ENCODE measurements around the gene CBR3.

Gene CBR3

DNA sequence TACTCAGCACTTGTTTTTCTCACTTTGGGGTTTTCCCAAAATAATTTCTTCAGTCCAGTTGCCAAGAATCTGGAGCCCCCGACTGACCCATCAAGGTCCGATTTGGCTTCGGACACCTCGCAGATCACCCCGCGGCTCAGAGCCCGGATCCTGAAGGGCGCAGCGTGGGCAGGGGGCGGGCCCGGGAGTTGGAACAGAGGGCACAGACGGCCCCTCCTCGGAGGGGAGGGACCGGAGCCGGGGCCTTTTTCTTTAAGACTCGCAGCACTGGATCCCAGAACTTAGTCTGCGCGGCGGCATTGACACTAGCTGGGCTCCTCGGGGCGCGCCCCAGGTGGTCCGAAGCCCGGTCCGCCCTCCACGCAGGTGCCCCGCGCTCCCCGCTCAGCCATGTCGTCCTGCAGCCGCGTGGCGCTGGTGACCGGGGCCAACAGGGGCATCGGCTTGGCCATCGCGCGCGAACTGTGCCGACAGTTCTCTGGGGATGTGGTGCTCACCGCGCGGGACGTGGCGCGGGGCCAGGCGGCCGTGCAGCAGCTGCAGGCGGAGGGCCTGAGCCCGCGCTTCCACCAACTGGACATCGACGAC is at the start of gene CBR3:
CBR3 (plus strand) TSS at position 277 of the 588 bp plus-strand sequence; CDS start at position 391, 114 bp downstream.
- TF ChIP-seq CTCF (IDR thresholded peaks at IDR 0.05; ENCODE audit: low read length, missing control alignments) = no peak
- peak; percentile 79 for DNase-seq (ENCODE audit: low read depth)
- peak within 1 kb of the TSS; percentile 61 for H3K4me3 ChIP-seq (replicated peaks; ENCODE audit: low read depth, low read length)

GRCh38 chr21:36087362-36088138 is 47.3 kb upstream of the CBR3 start:
- DNase-seq (ENCODE audit: low read depth) = no peak
- TF ChIP-seq CTCF (IDR thresholded peaks at IDR 0.05; ENCODE audit: low read length, missing control alignments) = no peak
- no peak overlapping the region for H3K4me3 ChIP-seq (replicated peaks; ENCODE audit: low read depth, low read length)

- no peak for TF ChIP-seq CTCF (IDR thresholded peaks at IDR 0.05; ENCODE audit: low read length, missing control alignments)
- H3K4me3 ChIP-seq (replicated peaks; ENCODE audit: low read depth, low read length) = no peak overlapping the region
- no peak for DNase-seq (ENCODE audit: low read depth)
Measured at GRCh38 chr21:36089946-36090345, 44.9 kb upstream of the CBR3 start.

GRCh38 chr21:36092681-36093080 is 42.2 kb upstream of the CBR3 start:
- no peak overlapping the region for H3K4me3 ChIP-seq (replicated peaks; ENCODE audit: low read depth, low read length)
- DNase-seq (ENCODE audit: low read depth) = no peak
- TF ChIP-seq CTCF (IDR thresholded peaks at IDR 0.05; ENCODE audit: low read length, missing control alignments) = no peak

DNA sequence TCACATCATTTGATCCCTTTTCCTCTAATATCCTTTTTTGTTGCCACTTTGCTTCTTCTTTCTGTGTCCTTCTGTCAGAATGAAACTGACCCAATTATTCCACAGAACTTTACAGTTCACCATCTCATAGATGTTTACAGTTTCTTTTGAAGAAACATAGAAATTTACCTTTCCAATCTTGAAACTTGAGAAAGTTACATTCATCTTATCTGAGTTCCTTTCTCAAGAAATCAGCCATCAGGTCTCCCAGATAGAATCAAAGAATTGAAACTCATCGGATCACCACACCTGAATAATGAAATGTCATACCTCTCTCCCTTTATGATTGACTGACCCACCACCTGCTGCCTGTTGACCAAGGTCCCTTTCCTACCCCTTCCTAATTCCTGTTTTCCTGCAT is 41.4 kb upstream of the CBR3 start:
- TF ChIP-seq CTCF (IDR thresholded peaks at IDR 0.05; ENCODE audit: low read length, missing control alignments) = no peak
- H3K4me3 ChIP-seq (replicated peaks; ENCODE audit: low read depth, low read length) = no peak overlapping the region
- DNase-seq (ENCODE audit: low read depth) = no peak

- no peak for TF ChIP-seq CTCF (IDR thresholded peaks at IDR 0.05; ENCODE audit: low read length, missing control alignments)
- no peak overlapping the region for H3K4me3 ChIP-seq (replicated peaks; ENCODE audit: low read depth, low read length)
- no peak for DNase-seq (ENCODE audit: low read depth)
Measured at GRCh38 chr21:36096398-36097290, 38.2 kb upstream of the CBR3 start.

Data from fibroblast of pulmonary artery (primary cell).